TTC549 (cell line): ENCODE measurements around the gene NEK10.

Experiments
- FAIRE-seq: peaks from 2 replicates; lab custom pipeline; 2012; peaks lifted over from hg19 to GRCh38; lab: Jason Lieb, UNC

The NEK10 gene

DNA sequence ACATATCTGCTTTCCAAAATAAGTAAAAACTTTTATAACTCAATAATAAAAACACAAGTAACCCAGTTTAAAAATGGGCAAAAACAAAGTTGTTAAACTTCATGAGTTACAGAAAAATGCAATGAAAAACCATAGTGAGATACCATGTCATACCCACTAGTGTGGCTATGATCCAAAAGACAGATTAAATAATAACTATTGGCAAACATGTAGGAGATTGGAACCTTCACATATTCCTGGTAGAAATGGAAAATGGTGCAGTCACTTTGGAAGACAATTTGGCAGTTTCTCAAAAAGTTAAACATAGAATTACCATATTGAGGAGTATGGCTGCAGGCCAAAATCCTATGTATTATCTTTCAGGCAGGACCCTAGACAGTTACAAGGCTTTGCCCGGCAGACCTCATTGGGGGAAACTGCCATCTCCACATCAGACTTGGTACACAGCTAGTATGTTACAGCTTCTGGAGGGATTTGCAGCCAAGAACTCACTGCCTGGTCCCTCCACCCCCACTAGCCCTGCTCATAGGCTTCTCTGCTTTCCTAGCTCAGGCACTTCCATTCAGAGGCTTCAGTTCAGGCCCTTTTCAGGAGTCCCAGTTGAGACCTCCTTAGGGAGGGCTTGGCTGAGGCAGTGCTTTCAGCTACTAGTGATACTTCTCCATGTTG, 147.8 kb downstream of the NEK10 start:
- FAIRE-seq, result no peak

DNA sequence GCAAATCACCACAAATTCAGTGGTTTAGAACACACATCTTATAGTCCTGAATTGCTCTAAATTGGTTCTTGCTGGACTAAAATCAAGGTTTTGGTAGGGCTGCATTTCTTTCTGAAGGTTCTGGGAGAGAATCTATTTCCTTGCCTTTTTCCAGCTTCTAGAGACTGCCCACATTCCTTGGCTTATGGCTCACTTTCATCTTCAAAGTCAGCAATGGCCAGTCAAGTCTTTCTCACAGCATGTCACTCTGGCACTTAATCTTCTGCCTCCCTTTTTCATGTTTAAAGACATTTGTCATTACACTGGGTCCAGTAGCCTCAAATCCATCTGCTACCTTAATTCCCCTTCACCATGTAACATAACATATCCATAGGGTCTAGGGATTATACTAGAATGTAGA, 149.0 kb downstream of the NEK10 start:
- no peak for FAIRE-seq

DNA sequence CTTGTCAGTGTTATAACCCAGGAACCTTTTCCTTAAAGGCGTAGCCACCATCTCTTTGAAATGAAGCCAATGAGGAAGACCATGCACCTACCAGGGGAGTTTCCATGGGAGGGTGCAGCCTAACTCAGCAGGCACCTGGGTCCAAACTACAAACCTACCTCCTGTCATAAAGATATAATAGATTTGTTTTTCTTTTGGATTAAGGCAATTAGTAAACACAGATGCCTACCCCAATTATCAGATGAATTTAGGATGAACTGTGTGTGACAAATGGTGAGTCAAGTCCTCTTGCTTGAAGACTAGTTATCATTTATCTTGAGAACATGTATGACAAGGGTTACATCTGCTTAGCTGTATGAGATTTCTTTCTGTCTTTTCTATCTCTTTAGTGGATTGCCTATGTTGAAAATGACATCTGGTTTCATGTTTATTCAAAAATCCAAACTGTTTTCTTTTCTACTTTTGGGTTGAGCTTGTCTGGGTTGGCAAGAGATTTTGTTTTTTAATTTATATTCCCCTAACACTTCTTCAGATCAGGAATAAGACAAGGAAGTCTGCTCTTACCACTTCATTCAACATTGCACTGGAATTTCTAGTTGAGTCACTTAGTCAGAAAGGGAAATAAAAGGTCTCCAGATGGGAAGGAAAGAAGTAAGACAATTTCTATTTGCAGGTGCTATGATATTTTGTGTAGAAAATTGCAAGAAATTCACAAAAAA, 149.9 kb downstream of the NEK10 start:
- FAIRE-seq, result no peak

DNA sequence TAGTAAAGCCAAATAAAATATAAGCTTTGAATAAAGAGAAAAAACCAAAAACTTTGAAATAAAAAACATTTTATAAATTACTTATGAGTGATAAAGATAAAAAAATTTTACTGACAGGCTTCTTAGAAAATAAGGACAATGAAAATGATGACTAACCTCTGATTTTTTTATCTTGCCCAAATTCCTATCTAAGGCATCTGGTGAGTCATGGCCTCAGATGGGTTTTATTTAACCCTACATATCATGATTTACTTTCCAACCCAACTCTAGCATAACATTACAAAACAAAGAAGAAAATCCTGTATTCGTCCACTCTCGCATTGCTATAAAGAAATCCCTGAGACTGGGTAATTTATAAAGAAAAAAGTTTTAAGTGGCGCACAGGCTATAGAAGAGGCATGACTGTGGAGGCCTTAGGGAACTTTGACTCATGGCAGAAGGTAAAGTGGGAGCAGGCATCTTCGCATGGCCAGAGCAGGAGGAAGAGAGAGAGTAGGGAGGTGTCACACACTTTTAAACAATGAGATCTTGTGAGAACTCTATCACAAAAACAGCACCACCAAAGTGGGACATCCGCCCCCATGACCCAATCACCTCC, 152.1 kb downstream of the NEK10 start:
- FAIRE-seq, result no peak

DNA sequence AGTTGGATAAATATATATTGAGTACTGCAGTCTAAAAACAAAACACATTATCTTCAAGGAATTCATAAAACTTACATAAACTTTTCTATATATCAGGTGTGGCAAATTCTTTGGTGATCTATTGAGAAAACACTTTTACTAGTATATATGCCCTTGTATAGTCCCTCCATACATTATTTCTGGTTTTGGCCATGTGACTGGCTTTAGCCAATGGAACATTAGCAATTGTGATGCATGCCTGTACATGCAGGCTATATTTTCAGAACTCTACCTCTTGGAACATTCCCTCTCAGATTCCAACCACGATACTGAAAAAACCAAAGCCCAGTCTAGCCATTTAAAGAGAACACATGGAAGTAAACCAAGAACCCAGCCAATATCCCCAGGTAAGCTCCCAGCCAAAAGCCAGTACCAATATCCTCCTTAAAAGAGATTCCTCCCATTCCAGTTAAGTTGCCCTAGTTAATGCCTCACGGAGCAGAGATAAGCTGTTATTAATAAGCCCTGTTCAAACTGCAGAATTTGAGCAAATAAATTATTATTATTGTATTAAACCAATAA, 152.8 kb downstream of the NEK10 start:
- no peak for FAIRE-seq

DNA sequence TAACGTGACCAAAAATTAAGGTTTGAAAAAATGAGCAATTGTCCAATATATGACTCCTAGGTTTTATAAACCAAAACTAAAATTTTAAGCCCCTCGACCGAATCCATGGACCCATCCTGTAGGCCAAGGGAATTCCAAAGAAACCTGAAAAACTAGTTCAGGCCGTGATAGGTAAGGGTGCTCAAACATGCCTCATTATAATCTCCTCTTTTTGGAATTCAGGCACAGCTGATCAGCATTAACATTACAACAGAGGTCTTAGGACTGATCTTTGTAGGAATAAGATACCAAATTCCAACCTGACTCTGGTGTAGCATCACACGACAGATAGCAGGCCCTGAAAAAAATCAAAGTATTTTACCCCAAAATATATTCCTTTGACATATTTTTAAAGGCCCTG, 155.7 kb downstream of the NEK10 start:
- FAIRE-seq, result no peak

DNA sequence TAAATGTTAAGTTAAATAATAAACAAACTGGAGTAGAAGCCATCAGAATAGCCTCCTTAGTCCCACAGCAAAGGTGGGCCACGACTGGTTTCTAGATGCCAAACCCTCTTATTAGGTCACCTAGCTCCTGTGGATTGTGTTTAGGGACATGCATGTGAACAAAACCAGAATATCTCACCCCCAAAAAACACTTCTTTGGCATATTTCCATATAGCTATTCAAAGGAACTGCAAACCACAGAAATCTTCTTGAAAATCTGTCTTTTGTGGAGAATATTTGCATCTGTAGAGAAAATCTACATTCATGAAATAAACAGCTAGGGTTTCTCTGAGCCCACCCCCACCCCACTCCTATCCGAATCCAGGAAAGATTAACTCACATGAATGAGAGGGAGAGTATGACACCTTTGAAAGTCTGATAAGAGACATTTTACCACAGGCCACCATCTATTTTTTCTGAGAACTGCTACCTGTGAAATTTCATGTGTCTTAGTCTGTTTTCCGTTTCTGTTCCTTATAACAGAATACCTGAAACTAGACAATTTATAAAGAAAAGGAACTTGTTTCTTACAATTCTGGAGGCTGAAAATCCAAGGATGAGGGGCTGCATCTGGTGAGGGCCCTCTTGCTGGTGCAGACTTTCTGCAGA, 159.4 kb downstream of the NEK10 start:
- FAIRE-seq, result no peak

DNA sequence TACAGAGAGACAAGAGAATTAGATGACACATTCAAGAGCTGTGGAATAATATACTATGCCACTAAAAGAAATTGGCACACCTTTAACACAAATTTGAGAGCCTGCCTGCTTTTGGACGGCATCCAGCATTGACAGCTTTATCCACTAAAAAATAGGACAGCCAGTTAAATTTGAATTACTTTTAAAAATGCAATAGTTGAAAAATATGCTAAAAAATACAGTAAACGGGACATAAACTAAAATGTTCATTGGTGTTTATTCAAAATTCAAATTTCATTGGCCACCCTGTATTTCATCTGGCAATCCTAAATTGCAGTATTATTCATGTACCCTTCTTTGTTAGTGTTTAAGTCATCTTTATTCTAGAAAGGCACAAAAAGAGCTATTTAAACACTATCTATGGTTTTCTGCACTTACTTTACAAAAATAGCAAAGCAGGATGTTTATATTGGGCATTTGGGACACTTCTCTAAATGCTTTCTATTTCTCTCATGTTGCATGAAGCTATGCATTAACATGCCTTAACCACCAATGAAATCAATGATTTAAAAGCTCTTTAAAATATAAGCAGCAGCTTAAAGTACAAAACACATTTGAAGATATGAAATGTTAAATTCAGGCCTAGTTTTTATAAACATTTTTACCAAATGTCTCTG, 160.1 kb downstream of the NEK10 start:
- FAIRE-seq, result no peak

DNA sequence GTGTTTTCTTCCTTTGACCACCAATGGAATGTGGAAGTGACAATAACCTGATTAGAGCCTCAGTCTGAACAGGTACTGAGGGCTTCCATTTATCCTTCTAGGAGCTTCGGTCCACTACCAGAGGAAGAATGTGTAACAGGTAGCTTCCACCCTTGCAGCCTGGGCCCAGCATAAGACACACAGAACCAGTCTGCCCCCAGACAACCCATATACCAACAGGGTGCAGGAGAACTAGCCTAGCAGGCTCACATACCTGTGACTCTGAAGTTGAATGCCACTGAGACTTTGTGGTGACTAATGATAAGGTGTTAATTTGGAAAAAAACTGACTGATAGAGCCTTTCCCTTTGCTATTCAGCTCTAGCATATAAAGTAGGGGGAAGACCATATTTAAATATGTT, 166.2 kb downstream of the NEK10 start:
- no peak for FAIRE-seq

DNA sequence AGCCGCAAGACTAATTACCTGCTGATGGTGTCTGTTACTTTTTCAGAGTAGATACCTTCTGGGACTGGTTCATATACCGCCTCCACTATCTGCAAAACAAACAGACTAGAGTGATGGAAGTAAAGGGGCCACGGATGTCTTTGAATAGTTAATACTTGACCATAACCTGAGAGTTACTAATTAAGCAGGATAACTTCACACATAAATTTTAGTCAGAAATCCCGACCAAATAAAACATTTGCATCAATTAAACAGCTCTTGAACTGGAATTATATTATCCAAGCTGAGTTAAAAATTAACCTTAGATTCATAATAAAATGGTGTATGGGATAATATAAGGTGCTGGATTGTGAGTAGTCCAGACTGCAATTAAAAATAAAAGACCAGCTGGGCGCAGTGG, 167.7 kb downstream of the NEK10 start:
- no peak for FAIRE-seq

DNA sequence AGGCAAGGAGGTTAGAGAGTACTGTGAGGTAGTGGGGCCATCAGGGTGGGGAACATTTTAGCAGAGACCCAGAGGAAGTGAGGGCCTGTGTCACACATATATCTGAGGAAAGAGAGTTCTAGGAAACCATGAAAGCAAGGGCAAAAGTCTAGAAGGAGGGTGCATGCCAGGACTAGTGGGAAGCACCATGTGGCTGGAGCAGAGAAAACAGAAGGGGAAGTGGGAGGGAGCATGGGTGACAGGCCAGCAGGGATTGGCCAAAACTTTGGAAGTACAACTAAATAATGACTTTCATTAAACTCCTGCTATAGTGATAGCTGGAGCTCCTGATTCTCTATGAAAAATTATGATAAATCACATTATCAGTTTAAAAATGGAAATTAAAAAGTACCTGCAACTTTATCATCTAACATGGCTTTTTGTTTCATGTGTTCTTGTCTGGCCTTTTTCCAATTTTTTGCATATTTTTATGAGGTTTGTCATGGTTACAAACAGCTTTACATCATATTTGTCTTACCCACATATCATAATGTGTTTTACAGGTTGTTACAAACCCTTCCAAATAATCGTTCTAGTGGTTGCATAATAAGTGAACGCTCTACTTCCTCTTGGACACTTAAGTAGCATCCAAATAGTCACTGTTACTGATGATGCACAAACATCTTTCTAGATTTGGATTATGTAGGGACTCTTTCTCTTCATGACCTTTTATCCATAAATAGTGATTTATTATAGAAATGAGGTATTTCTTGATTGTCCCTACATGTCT, 168.3 kb downstream of the NEK10 start:
- FAIRE-seq, result no peak

DNA sequence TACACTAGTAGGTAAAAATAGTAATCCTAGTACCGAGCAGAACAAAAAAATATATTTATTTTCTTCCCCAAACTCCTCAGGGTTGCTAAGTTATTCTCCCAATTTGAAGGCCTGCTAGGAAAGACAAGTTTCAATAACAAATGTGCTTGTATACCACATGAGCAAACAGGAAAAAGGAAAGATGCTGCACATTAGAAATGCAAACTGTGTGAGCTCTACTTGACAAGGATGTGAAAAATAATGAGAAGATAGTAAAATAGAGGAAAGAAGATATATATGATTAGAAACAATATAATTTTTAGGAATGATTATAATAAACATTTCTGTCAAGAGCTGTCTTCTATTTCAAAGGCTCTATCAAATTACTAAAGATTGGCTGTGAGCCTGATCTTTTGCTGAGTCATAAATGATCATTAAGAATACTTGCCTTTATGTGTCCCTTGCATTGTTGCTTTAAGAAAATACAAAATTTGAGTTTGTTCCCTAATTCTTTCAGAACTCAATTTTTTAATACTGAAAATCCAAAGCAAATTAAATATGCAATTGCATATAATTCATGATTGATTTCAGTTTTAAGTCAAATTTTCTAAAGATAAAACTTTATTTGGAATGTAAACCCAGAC, 174.2 kb downstream of the NEK10 start:
- FAIRE-seq, result no peak

DNA sequence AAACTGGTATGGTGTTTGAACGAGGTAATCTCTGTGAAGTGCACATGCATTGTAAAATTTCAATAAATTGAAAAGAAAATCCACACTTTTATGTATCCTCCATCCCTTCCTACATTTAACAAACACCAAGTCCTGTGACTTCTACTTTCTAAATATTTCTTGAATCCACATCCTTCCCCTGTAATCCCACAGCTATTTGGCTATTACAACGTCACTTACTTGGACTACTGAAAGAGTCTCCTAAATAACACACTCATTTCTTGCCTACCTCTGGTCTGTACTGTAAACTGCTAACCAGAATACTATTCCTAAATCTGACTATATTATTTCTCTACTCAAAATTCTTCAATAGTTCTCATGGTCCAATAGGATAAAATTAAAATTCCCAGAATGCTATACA, 176.1 kb downstream of the NEK10 start:
- no peak for FAIRE-seq

DNA sequence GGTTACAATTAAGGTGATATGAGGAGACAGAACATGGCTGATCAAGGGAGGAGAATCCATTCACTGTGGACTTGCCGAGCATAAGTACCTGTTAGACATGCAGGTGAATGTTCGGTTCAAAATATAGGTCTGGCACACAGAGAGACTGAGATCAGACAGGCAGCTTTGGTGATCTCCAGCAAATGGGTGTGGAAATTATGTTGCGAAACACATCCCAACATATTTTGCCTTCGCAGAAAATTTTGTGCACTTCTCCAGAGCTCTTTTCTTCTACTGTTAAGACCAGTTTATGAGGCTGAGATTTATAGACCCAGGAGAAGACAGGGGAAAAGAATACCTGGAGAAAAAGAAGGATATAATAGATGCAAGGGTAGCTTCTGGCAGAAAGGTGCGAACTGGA, 183.2 kb downstream of the NEK10 start:
- FAIRE-seq, result no peak

DNA sequence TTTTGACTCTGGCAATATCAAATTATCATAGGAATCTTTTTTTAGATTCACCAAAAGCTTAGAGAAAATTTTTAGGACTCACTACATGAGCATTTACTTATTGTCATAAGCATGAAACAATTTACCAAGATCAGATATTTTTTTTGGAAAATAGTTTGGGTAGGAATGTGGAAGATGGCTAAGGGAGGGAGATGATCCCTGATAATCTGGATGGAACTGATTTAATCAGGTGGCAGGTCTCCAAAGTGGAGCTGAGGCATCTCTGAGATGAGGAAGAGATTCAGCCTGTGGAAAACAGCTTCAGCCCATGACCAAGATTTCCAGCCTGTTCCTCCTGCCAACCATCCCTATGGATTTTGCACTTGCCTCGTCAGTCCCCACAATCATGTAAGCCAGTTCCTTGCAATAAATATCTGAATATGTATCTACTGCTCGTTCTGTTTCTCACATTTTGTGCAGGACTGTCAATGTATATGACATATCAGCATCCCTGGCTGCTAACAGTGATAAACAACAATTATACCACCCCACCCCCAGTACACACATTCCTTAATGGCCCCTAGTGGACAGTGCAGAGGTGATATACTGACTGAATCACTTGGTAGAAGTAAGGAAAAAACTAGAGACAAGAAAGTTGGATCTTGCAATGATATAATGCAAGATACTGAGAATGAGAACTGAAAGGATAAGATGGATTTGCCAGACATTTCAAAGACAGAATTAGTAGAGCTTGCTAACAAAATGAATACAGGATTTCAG, 183.8 kb downstream of the NEK10 start:
- FAIRE-seq, result no peak

DNA sequence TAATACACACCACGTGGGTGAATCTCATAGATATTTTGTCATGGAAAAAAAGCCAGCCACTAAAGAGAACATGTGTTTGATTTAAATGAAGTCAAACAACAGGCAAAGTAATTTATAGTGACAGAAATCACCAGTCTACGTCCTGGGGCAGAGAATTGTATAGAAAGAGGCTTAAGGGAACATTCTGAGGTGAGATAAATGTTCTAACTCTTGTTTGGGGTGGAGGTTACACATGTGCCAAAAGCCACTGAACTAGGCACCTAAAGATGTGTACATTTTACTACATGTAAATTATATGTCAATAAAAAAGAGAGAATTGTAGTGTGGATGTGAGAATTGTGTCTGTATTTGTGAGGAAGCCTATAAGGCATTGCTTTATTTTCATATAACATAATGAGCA, 184.9 kb downstream of the NEK10 start:
- FAIRE-seq, result no peak

DNA sequence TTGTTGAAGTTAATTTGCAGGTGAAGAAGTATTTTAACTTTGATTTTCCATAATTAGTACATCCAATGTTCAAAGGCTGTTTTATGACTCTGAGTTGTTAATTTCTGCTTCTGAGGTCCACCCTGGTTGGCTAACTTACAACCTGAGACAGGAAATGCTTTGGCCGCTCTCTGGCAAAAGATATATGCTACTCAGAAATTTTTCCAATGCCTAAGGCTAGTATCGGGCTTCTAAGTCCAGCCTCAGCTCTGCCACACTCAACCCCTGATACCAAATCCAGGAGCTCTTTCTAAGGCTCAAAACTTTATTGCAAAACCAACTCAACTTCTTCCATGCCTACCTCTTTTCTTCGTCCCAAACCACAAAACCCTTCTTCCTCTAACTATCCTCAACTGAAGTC, 192.9 kb downstream of the NEK10 start:
- no peak for FAIRE-seq

DNA sequence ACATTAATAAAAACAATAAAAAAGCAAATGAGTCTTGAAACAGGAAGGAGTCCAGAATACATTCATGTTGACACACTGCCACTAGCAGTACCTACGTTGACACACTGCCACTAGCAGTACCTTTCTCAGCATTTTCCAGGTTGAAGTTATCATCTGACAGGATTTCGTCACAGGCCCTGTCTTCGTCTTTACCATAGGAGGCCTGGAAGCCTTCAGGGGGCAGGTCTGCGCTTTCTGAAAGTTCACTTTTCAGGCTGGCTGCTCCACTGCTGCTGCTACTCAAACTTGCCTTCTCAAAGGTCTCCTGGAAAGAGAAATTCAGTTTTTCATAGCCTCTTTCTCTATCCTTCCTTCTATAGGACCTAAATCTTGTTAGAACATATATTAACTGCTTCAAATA, 194.7 kb downstream of the NEK10 start:
- FAIRE-seq, result no peak

DNA sequence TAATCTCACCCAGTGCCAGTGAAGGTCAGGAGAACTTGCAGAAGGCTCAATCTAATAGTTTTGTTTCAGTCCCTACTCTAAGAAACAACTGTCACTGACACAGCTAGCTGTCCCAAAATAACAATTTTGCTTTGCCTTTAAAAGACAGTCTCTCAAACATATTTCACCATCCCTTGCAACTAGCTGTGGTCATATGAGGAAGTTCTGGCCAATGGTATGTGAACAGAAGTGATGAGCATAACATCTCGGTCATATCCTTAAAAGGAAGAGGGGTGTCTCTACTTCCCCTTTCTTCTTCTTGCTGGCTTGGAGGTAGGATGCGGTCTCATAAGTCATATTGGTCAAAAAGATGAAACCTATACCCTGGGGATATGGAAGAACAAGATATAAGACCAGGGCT, 198.1 kb downstream of the NEK10 start:
- no peak for FAIRE-seq

DNA sequence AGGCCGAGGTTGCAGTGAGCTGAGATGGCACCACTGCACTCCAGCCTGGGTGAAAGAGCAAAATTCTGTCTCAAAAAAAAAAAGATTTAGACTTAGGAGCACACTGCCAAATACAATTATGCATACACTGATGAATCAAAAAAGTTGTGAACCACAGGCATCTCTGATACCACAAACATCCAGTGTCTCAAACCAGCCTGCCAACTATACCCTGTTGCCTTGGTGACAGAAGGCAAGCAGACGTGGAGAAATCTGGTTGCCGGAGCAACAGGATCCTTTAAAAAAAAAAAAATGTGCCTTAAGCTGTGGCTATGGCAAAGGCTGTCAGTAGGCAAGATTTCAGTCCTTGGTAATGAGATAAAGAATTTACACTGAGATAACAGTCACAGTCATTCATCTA, 202.3 kb downstream of the NEK10 start:
- no peak for FAIRE-seq

DNA sequence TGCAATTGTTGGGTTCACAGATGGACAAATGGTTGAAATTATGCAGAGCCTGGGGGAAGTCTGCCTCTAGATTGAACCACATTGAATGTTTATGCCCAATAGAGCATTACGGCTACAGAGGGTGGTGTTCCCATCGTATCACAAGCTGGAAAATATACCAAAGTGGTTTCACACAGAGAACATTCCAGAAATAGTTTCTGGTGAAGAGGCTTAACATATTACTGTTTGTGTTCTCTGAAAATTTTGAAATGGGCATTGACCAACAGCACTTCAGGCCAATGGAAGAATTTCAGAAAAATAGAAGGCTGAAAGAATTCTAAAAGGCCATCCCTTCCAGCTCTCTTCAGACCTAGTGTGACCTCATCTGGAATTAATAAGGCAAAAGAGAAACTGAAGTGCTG, 203.9 kb downstream of the NEK10 start:
- no peak for FAIRE-seq
